IMR-90 (cell line): ENCODE results near the gene MLH1. TPM values are rescaled to one million over a fixed set of nuclear protein-coding genes. Genes with fewer than 3 reads are reported as not detected.

Experiments used
- ATAC-seq: fragments of 200-7000 bp; cut with Tn5 transposase; 2 replicates; pipeline ENCODE4 v1.9.1; 2020; ENCODE audit warnings: low read depth, mild to moderate bottlenecking, moderate library complexity
- BruUV-seq: library from RNA; stranded (reverse); fragments of 400-500 nt; replicated peaks from 2 replicates; lab custom pipeline; 2021; lab: Mats Ljungman, UMichigan
- CTCF ChIA-PET: fragments of 300-600 bp; formaldehyde crosslinking; extraction: SDS; loops from one replicate; lab custom pipeline; 2021; ENCODE audit warnings: antibody characterized with exemption; lab: Yijun Ruan, JAX
- POLR2A ChIA-PET: fragments of 300-600 bp; sonication (Branson Sonifier 250); formaldehyde crosslinking; loops from one replicate; lab custom pipeline; 2022; ENCODE audit warnings: antibody characterized with exemption; ENCODE audit not compliant: unreplicated experiment; lab: Charles Lee
- DNase-seq: peaks from one replicate; pipeline ENCODE4 v3.0.0; 2013
- H2AFZ ChIP-seq: replicated peaks from 2 replicates; pipeline ENCODE3; 2013; ENCODE audit warnings: low read length, mild to moderate bottlenecking; ENCODE audit not compliant: poor library complexity
- H2AK5ac ChIP-seq: 2 replicates; pipeline ENCODE4 v1.6.1; 2013; ENCODE audit warnings: low read depth, low read length, inconsistent platforms
- H2AK9ac ChIP-seq: replicated peaks from 2 replicates; pipeline ENCODE3; 2013; ENCODE audit warnings: mild to moderate bottlenecking, low read depth, low read length, moderate library complexity; ENCODE audit not compliant: poor library complexity
- H2BK120ac ChIP-seq: 2 replicates; pipeline ENCODE4 v1.6.1; 2013; ENCODE audit warnings: low read depth, low read length, inconsistent platforms
- H2BK15ac ChIP-seq: 3 replicates; pipeline ENCODE4 v1.6.1; 2013; ENCODE audit warnings: low read depth, low read length, inconsistent platforms
- H2BK20ac ChIP-seq: 2 replicates; pipeline ENCODE4 v1.6.1; 2013; ENCODE audit warnings: low read depth, mild to moderate bottlenecking, inconsistent platforms, low read length, moderate library complexity
- H2BK5ac ChIP-seq: 2 replicates; pipeline ENCODE4 v1.6.1; 2013; ENCODE audit warnings: mild to moderate bottlenecking, low read depth, low read length, inconsistent platforms; ENCODE audit not compliant: poor library complexity, severe bottlenecking
- H3K14ac ChIP-seq: replicated peaks from 2 replicates; pipeline ENCODE4 v1.6.1; 2013; ENCODE audit warnings: low read depth, low read length, inconsistent platforms
- H3K18ac ChIP-seq: 2 replicates; pipeline ENCODE4 v1.6.1; 2013; ENCODE audit warnings: low read depth, low read length, control low read depth
- H3K23ac ChIP-seq: 2 replicates; pipeline ENCODE4 v1.6.1; 2013; ENCODE audit warnings: low read depth, low read length, inconsistent platforms
- H3K27ac ChIP-seq: 2 replicates; pipeline ENCODE4 v1.5.1; 2013; ENCODE audit warnings: mild to moderate bottlenecking, control low read depth, low read length; ENCODE audit not compliant: insufficient read depth
- H3K27me3 ChIP-seq: 2 replicates; pipeline ENCODE4 v1.6.1; 2013; ENCODE audit warnings: low read length; ENCODE audit not compliant: control insufficient read depth, insufficient read depth
- H3K36me3 ChIP-seq: 2 replicates; pipeline ENCODE4 v1.6.1; 2013; ENCODE audit warnings: low read length, mixed read lengths; ENCODE audit not compliant: control insufficient read depth, insufficient read depth
- H3K4ac ChIP-seq: 2 replicates; pipeline ENCODE4 v1.6.1; 2013; ENCODE audit warnings: low read depth, low read length, inconsistent platforms
- H3K4me1 ChIP-seq: 2 replicates; pipeline ENCODE4 v1.6.1; 2013; ENCODE audit warnings: low read length, mixed read lengths; ENCODE audit not compliant: control insufficient read depth, insufficient read depth
- H3K4me2 ChIP-seq: 2 replicates; pipeline ENCODE4 v1.6.1; 2013; ENCODE audit warnings: low read depth, mild to moderate bottlenecking, control low read depth, low read length, moderate library complexity
- H3K4me3 ChIP-seq: 2 replicates; pipeline ENCODE4 v1.5.1; 2013; ENCODE audit warnings: low read depth, mild to moderate bottlenecking, control low read depth, low read length, moderate library complexity; ENCODE audit not compliant: insufficient read depth
- H3K56ac ChIP-seq: 2 replicates; pipeline ENCODE4 v1.6.1; 2013; ENCODE audit warnings: low read length, inconsistent platforms; ENCODE audit not compliant: insufficient read depth; ENCODE audit errors: extremely low read depth
- H3K79me1 ChIP-seq, 2 experiments: 2 replicates each; pipeline ENCODE4 v1.6.1; 2013; ENCODE audit warnings: low read length in 2 of 2, inconsistent platforms in 1 of 2, low read depth in 1 of 2
- H3K9ac ChIP-seq: 2 replicates; pipeline ENCODE4 v1.6.1; 2013; ENCODE audit warnings: low read depth, low read length, control low read depth
- H3K9me1 ChIP-seq: 2 replicates; pipeline ENCODE4 v1.6.1; 2013; ENCODE audit warnings: low read length, inconsistent platforms; ENCODE audit not compliant: insufficient read depth
- H3K9me3 ChIP-seq: 2 replicates; pipeline ENCODE4 v1.6.1; 2013; ENCODE audit warnings: low read length; ENCODE audit not compliant: control insufficient read depth, insufficient read depth
- H4K20me1 ChIP-seq: 2 replicates; pipeline ENCODE4 v1.6.1; 2013; ENCODE audit warnings: low read length, inconsistent platforms; ENCODE audit not compliant: insufficient read depth
- H4K5ac ChIP-seq: 2 replicates; pipeline ENCODE4 v1.6.1; 2013; ENCODE audit warnings: mild to moderate bottlenecking, low read depth, low read length, control low read depth
- H4K8ac ChIP-seq, 2 experiments: 2 replicates each; pipeline ENCODE4 v1.6.1; 2013; ENCODE audit warnings: low read depth in 2 of 2, low read length in 2 of 2, control low read depth in 1 of 2, inconsistent platforms in 1 of 2
- H4K91ac ChIP-seq: 2 replicates; pipeline ENCODE4 v1.6.1; 2013; ENCODE audit warnings: low read depth, low read length, inconsistent platforms; ENCODE audit not compliant: insufficient read depth
- CTCF ChIP-seq: conservative IDR thresholded peaks from 2 replicates; pipeline ENCODE4 v1.5.1; 2012; ENCODE audit warnings: mild to moderate bottlenecking, low read depth, low read length, improper control_type of control experiment
- FOS ChIP-seq: fragments of 150-350 bp; IDR thresholded peaks from 2 replicates; pipeline ENCODE4 v1.6.1; 2016; ENCODE audit warnings: low read depth, low read length
- MXI1 ChIP-seq: IDR thresholded peaks from 2 replicates; pipeline ENCODE4 v1.6.1; 2012; ENCODE audit warnings: low read depth, mild to moderate bottlenecking, low read length, moderate library complexity, borderline replicate concordance
- RAD21 ChIP-seq: IDR thresholded peaks from 2 replicates; pipeline ENCODE4 v1.6.1; 2012; ENCODE audit warnings: low read length, improper control_type of control experiment
- WGBS, 2 experiments: methylation state at CpG; one replicate each; pipeline versions ENCODE4 v1.1.5 to v1.1.7; 2013; ENCODE audit warnings: missing lambda C conversion rate in 2 of 2; ENCODE audit not compliant: insufficient read length in 1 of 2; ENCODE audit errors: extremely low coverage in 2 of 2; 5-methylcytosine and 5-hydroxymethylcytosine counted together
- dilution Hi-C: fragments of 300-500 bp; cut with HindIII; formaldehyde crosslinking; loops from one replicate; pipeline ENCODE4 v1.14.3; 2018; ENCODE audit warnings: low sequenced_read_pairs; ENCODE audit not compliant: unreplicated experiment
- in situ Hi-C: fragments of 300-500 bp; cut with MboI; formaldehyde crosslinking; loops from 3 replicates; pipeline ENCODE4 v1.14.3; 2019; ENCODE audit warnings: low sequenced_read_pairs, inconsistent platforms, mixed read lengths
- intact Hi-C: fragments of 100-400 bp; cut with micrococcal nuclease; formaldehyde crosslinking; loops from 2 replicates; pipeline ENCODE4 v1.10.0; 2022
- polyA plus RNA-seq, 3 experiments: library from polyadenylated mRNA; depleted of rRNA; stranded (reverse); fragments of >200 nt; gene quantifications; 2 replicates each; pipeline ENCODE4 v1.2.3, GENCODE V29; 2012; ENCODE audit warnings: low replicate concordance in 1 of 3
- total RNA-seq: library from RNA; depleted of rRNA; stranded (reverse); fragments of >200 nt; gene quantifications from 2 replicates; pipeline ENCODE4 v1.2.3, GENCODE V29; 2012

MLH1 gene
- total and polyA plus RNA-seq, 2 of the 4 experiments (the other 2 are of a cell fraction) = 30.2 to 54.1 TPM

GRCh38 chr3:37025561-37026335 lies 32.4 kb downstream of the MLH1 start:
- Histone ChIP-seq H3K14ac (no peak overlapping the region), H2BK20ac (no peak overlapping the region), H2AK9ac (no peak overlapping the region), H3K4me1 (peaks cover 2% of the 10 kb centered on the region; the same call in 1 of the 2 replicates), H3K56ac (no peak overlapping the region), H4K20me1 (no peaks in the 10 kb centered on the region), H3K4ac (no peak overlapping the region), H3K23ac (no peak overlapping the region), H3K27me3 (no peaks in the 10 kb centered on the region), H3K9me3 (no peaks in the 10 kb centered on the region), H3K36me3 (peaks cover 42% of the 10 kb centered on the region), H3K27ac (no peak overlapping the region), H3K4me2 (no peak overlapping the region), H4K8ac (no peak overlapping the region), H2BK15ac (no peak overlapping the region), H2BK120ac (no peak overlapping the region), H3K79me1 (peaks cover 0 to 13% of the 10 kb centered on the region in 2 experiments; a peak in 1 of 4 replicates), H3K4me3 (no peak overlapping the region), H4K5ac (no peak overlapping the region), H3K9me1 (no peaks in the 10 kb centered on the region), H2BK5ac (no peak overlapping the region), H2AK5ac (no peak overlapping the region), H2AFZ (no peak overlapping the region), H4K91ac (no peak overlapping the region), H3K9ac (no peak overlapping the region), H3K18ac (no peak overlapping the region)
- TF ChIP-seq FOS (no peak), CTCF (no peak), MXI1 (no peak), RAD21 (no peak)
- CTCF ChIA-PET = interaction anchor here (0.6 to 1.7 kb wide), 5 partner anchors 15 to 192 kb away, joined by 3 to 4 read pairs (median 3); no protein-coding TSS in a partner anchor
- in situ Hi-C loops (loop anchor here (10.0 kb wide), 1 partner anchor 189 kb away; no protein-coding TSS in a partner anchor), intact Hi-C loops (no loop called here), dilution Hi-C loops (no loop called here)
- DNase-seq = no peak
- no peak for ATAC-seq
- POLR2A ChIA-PET = no interaction called here
- 100% methylated on average over 1 of the region's 3 CpGs; no CpG with 5 or more reads in 1 of the 2 experiments for WGBS, 2 experiments
- BruUV-seq = no TSS peak
